Stimulated activated CD4-positive, alpha-beta T cell treated with anti-CD3 and anti-CD28 coated beads, Interleukin-1b, Interleukin-23, amount 100 ng/mL, for 48 hours (primary cell): ENCODE results near the gene IGLL5.

Source experiments
- DNase-seq: peaks from one replicate; pipeline ENCODE4 v3.0.0-alpha.2; 2020

The IGLL5 gene

GRCh38 chr22:22941831-22942510 is 54.4 kb downstream of the IGLL5 start:
- no peak for DNase-seq

- peak; percentile 78 for DNase-seq
Measured at GRCh38 chr22:22942511-22943329, 55.1 kb downstream of the IGLL5 start.

GRCh38 chr22:22943521-22944267 is 56.1 kb downstream of the IGLL5 start:
- no peak for DNase-seq

GRCh38 chr22:22944268-22944985 is 56.8 kb downstream of the IGLL5 start:
- no peak for DNase-seq

- DNase-seq: no peak
Measured at GRCh38 chr22:22945195-22945594, 57.6 kb downstream of the IGLL5 start.
